Measurements from ENCODE around the gene IRS2. TPM values are rescaled to one million over a fixed set of nuclear protein-coding genes. Genes with fewer than 3 reads are reported as not detected.

IRS2 gene
- polyA plus RNA-seq, 1 donor (not counting 4 experiments of a cell fraction or from before 2014, with no cell fraction given) = 2.3 TPM

DNA sequence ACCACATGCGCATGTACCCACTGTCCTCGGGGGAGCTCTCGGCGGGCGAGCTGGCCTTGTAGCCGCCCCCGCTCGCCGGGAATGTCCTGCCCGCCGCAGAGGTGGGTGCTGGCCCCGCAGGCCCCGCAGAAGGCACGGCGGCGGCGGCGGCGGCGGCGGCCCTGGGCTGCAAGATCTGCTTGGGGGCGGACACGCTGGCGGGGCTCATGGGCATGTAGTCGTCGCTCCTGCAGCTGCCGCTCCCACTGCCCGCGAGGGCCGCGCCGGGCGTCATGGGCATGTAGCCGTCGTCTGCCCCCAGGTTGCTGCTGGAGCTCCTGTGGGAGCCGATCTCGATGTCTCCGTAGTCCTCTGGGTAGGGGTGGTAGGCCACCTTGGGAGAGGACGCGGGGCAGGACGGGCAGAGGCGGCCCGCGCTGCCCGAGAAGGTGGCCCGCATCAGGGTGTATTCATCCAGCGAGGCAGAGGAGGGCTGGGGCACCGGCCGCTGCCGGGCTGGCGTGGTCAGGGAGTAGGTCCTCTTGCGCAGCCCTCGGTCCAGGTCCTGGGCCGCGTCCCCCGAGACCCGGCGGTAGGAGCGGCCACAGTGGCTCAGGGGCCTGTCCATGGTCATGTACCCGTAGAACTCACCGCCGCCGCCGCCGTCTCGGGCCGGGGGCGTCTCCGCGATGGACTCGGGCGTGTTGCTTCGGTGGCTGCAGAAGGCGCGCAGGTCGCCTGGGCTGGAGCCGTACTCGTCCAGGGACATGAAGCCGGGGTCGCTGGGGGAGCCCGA, 2.4 kb downstream of the IRS2 start:
- TF ChIP-seq EZH2 (IDR thresholded peaks at IDR 0.05; ENCODE audit: low read length) = no peak
- TF ChIP-seq, protein P1, sequence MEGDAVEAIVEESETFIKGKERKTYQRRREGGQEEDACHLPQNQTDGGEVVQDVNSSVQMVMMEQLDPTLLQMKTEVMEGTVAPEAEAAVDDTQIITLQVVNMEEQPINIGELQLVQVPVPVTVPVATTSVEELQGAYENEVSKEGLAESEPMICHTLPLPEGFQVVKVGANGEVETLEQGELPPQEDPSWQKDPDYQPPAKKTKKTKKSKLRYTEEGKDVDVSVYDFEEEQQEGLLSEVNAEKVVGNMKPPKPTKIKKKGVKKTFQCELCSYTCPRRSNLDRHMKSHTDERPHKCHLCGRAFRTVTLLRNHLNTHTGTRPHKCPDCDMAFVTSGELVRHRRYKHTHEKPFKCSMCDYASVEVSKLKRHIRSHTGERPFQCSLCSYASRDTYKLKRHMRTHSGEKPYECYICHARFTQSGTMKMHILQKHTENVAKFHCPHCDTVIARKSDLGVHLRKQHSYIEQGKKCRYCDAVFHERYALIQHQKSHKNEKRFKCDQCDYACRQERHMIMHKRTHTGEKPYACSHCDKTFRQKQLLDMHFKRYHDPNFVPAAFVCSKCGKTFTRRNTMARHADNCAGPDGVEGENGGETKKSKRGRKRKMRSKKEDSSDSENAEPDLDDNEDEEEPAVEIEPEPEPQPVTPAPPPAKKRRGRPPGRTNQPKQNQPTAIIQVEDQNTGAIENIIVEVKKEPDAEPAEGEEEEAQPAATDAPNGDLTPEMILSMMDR (optimal IDR thresholded peaks at IDR 0.05 in 1 of 3, IDR thresholded peaks at IDR 0.05 in 1 of 3, conservative IDR thresholded peaks at IDR 0.05 in 1 of 3; ENCODE audit: extremely low read depth in 1 of 3, insufficient read depth in 2 of 3, low read length in 3 of 3) = no peak
- Histone ChIP-seq H3K36me3 (ENCODE audit: control insufficient read depth in 2 of 2, extremely low read depth in 1 of 2, insufficient read depth in 2 of 2, low read length in 2 of 2) (peaks cover 0 to 2% of the 10 kb centered on the region in 2 experiments), H3K4me1 (ENCODE audit: control insufficient read depth, extremely low read depth, insufficient read depth, low read length) (peaks cover 26% of the 10 kb centered on the region), H3K27ac (ENCODE audit: control insufficient read depth, insufficient read depth, low read length) (no peak overlapping the region), H3K79me2 (ENCODE audit: control insufficient read depth, insufficient read depth, low read length) (peaks cover 57% of the 10 kb centered on the region), H4K20me1 (ENCODE audit: control insufficient read depth, extremely low read depth, insufficient read depth, low read length) (no peaks in the 10 kb centered on the region), H3K9me1 (ENCODE audit: control insufficient read depth, extremely low read depth, insufficient read depth, low read length) (no peaks in the 10 kb centered on the region), H3K4me2 (ENCODE audit: control insufficient read depth, extremely low read depth, insufficient read depth, low read depth, low read length) (peak overlapping the region; percentile 73), H3K9ac (ENCODE audit: control insufficient read depth, extremely low read depth, insufficient read depth, low read length) (peak overlapping the region; percentile 54), H2AFZ (ENCODE audit: control insufficient read depth, low read length) (no peak overlapping the region), H3K4me3 (ENCODE audit: control insufficient read depth in 2 of 3, extremely low read depth in 1 of 3, insufficient read depth in 2 of 3, low read depth in 1 of 3, low read length in 3 of 3) (peak overlapping the region; percentile 27 to 51 (median 40)), H3K27me3 (ENCODE audit: control insufficient read depth, extremely low read depth, insufficient read depth, low read length) (no peaks in the 10 kb centered on the region), H3K9me3 (ENCODE audit: control insufficient read depth, low read depth, low read length) (no peaks in the 10 kb centered on the region)
- dilution Hi-C loops (cut with MboI; ENCODE audit: extremely low pct_ligation_motif_present, low sequenced_read_pairs) = no loop called here
- no peak for FAIRE-seq
- DNase-seq (ENCODE audit: low read depth, low spot score) = no peak

- no peak overlapping the region for H3K4me3 ChIP-seq (ENCODE audit: control insufficient read depth in 2 of 3, extremely low read depth in 1 of 3, insufficient read depth in 2 of 3, low read depth in 1 of 3, low read length in 3 of 3)
- H3K27ac ChIP-seq (ENCODE audit: control insufficient read depth, insufficient read depth, low read length) = no peak overlapping the region
- H4K20me1 ChIP-seq (ENCODE audit: control insufficient read depth, extremely low read depth, insufficient read depth, low read length) = no peaks in the 10 kb centered on the region
- H3K27me3 ChIP-seq (ENCODE audit: control insufficient read depth, extremely low read depth, insufficient read depth, low read length) = no peaks in the 10 kb centered on the region
- H3K9me3 ChIP-seq (ENCODE audit: control insufficient read depth, low read depth, low read length) = no peaks in the 10 kb centered on the region
- H3K79me2 ChIP-seq (ENCODE audit: control insufficient read depth, insufficient read depth, low read length) = peaks cover 62% of the 10 kb centered on the region
- H3K9me1 ChIP-seq (ENCODE audit: control insufficient read depth, extremely low read depth, insufficient read depth, low read length) = no peaks in the 10 kb centered on the region
- DNase-seq (ENCODE audit: low read depth, low spot score) (no peak), FAIRE-seq (no peak)
- H3K4me1 ChIP-seq (ENCODE audit: control insufficient read depth, extremely low read depth, insufficient read depth, low read length) = peaks cover 28% of the 10 kb centered on the region
- dilution Hi-C loops (cut with MboI; ENCODE audit: extremely low pct_ligation_motif_present, low sequenced_read_pairs) = no loop called here
- no peak overlapping the region for H3K4me2 ChIP-seq (ENCODE audit: control insufficient read depth, extremely low read depth, insufficient read depth, low read depth, low read length)
- H3K36me3 ChIP-seq (ENCODE audit: control insufficient read depth in 2 of 2, extremely low read depth in 1 of 2, insufficient read depth in 2 of 2, low read length in 2 of 2) = peaks cover 0 to 4% of the 10 kb centered on the region in 2 experiments
- no peak for TF ChIP-seq EZH2 (IDR thresholded peaks at IDR 0.05; ENCODE audit: low read length)
- TF ChIP-seq, protein P1 (optimal IDR thresholded peaks at IDR 0.05 in 1 of 3, IDR thresholded peaks at IDR 0.05 in 1 of 3, conservative IDR thresholded peaks at IDR 0.05 in 1 of 3; ENCODE audit: extremely low read depth in 1 of 3, insufficient read depth in 2 of 3, low read length in 3 of 3) = no peak
- no peak overlapping the region for H2AFZ ChIP-seq (ENCODE audit: control insufficient read depth, low read length)
- no peak overlapping the region for H3K9ac ChIP-seq (ENCODE audit: control insufficient read depth, extremely low read depth, insufficient read depth, low read length)
These were observed 3.0 kb downstream of the IRS2 start for GRCh38 chr13:109783447-109783814.
